HepG2 (cell line): ENCODE data around the gene SNX3.

ENCODE experiments used
- ZEB1 ChIP-seq: IDR thresholded peaks from 2 replicates; pipeline ENCODE4 v1.6.1; 2012; ENCODE audit warnings: mild to moderate bottlenecking, low read depth, inconsistent platforms; ENCODE audit not compliant: insufficient replicate concordance
- ZNF280B ChIP-seq: sonication (generic); formaldehyde crosslinking; IDR thresholded peaks from 2 replicates; pipeline ENCODE4 v1.5.0; 2020; ENCODE audit warnings: missing genetic modification reagents, mild to moderate bottlenecking, borderline replicate concordance

DNA sequence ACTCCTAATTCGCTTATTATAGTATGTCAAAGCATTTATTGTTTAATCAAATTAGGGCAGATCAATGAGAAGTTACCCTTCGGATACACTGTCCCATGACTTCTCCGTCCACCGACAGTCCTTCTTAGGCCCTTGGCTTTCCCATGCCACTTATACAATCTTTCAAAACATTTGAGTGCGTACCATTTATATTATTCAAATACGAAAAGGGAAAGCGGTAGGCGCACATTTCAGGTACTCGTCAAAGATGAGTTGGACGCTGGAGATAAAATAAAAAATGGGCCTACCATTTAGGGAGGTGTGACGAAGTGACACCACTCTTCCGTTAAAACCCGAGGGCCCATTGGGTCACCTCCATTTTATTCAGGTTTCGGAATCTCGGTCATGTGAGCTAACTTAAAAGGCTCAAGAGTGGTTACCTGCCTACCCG, 33.5 kb upstream of the SNX3 start:
- TF ChIP-seq ZEB1: no peak
- TF ChIP-seq ZNF280B (CRISPR knock-in tag): no peak
